ENCODE results near the gene ATF2. TPM values are rescaled to one million over a fixed set of nuclear protein-coding genes. Genes with fewer than 3 reads are reported as not detected.
A peak's percentile ranks its signal among the peaks of the same experiment; 100 is the strongest.

ATF2 gene
- polyA plus RNA-seq, 3 donors = 17.4 to 24.0 (median 22.1) TPM

GRCh38 chr2:175168564-175168945, 552 bp upstream of the ATF2 start:
- peaks cover 23% of the 10 kb centered on the region for H4K20me1 ChIP-seq (ENCODE audit: insufficient read depth, low read length)
- peak overlapping the region; percentile 86 for H3K4me2 ChIP-seq (replicated peaks; ENCODE audit: extremely low read depth, low read length, poor library complexity, severe bottlenecking)
- H3K27me3 ChIP-seq (ENCODE audit: control insufficient read depth in 2 of 2, insufficient read depth in 2 of 2, low read length in 2 of 2) = no peaks in the 10 kb centered on the region
- H3K27me3 Mint-ChIP-seq (ENCODE audit: low read depth in 3 of 3) = no peaks in the 10 kb centered on the region
- no peaks in the 10 kb centered on the region for H3K9me3 Mint-ChIP-seq
- peak overlapping the region; percentile 91 to 94 for H3K27ac ChIP-seq (ENCODE audit: low read depth in 1 of 2, low read length in 2 of 2)
- peaks cover 0 to 7% of the 10 kb centered on the region in 2 donors for H3K36me3 ChIP-seq (replicated peaks in 1 of 2; ENCODE audit: control insufficient read depth in 1 of 2, insufficient read depth in 2 of 2, low read length in 2 of 2)
- H2AFZ ChIP-seq (ENCODE audit: insufficient read depth, low read depth, low read length, poor library complexity, severe bottlenecking) = peak overlapping the region; percentile 91
- peak overlapping the region; percentile 82 to 96 (median 88) for H3K4me3 ChIP-seq (replicated peaks in 1 of 3; ENCODE audit: low read depth in 2 of 3, low read length in 3 of 3)
- H3K27ac Mint-ChIP-seq = peak overlapping the region; percentile 98 to 100 (median 99)
- peak overlapping the region; percentile 100 for H3K4me3 Mint-ChIP-seq
- 0% methylated on average over 6 of the region's 11 CpGs for WGBS (ENCODE audit: insufficient coverage)
- H3K36me3 Mint-ChIP-seq = peaks cover 9 to 15% of the 10 kb centered on the region in 2 donors
- peaks cover 8 to 27% of the 10 kb centered on the region in 2 donors for H3K4me1 ChIP-seq (ENCODE audit: control insufficient read depth in 1 of 2, insufficient read depth in 2 of 2, low read length in 2 of 2)
- intact Hi-C loops (cut with micrococcal nuclease) = no loop called here
- peaks cover 44% of the 10 kb centered on the region for H3K79me2 ChIP-seq (ENCODE audit: insufficient read depth, low read length)
- no peak for DNase-seq
- H3K9ac ChIP-seq (ENCODE audit: insufficient read depth, low read length, poor library complexity, severe bottlenecking) = peak overlapping the region; percentile 91
- TF ChIP-seq CTCF (IDR thresholded peaks at IDR 0.05) = no peak
- H3K9me3 ChIP-seq (replicated peaks in 1 of 2; ENCODE audit: control insufficient read depth in 1 of 2, insufficient read depth in 1 of 2, low read length in 2 of 2) = no peaks in the 10 kb centered on the region
- peaks cover 21% of the 10 kb centered on the region for H3K4me1 Mint-ChIP-seq

- Histone ChIP-seq H4K20me1 (ENCODE audit: insufficient read depth, low read length) (peaks cover 29% of the 10 kb centered on the region), H3K36me3 (replicated peaks in 1 of 2; ENCODE audit: control insufficient read depth in 1 of 2, insufficient read depth in 2 of 2, low read length in 2 of 2) (no peaks in the 10 kb centered on the region), H3K4me2 (replicated peaks; ENCODE audit: extremely low read depth, low read length, poor library complexity, severe bottlenecking) (peak overlapping the region; percentile 86), H3K27me3 (ENCODE audit: control insufficient read depth in 2 of 2, insufficient read depth in 2 of 2, low read length in 2 of 2) (no peaks in the 10 kb centered on the region), H3K9ac (ENCODE audit: insufficient read depth, low read length, poor library complexity, severe bottlenecking) (peak overlapping the region; percentile 91), H3K4me3 (replicated peaks in 1 of 3; ENCODE audit: low read depth in 2 of 3, low read length in 3 of 3) (peak overlapping the region; percentile 82 to 96 (median 88)), H3K4me1 (ENCODE audit: control insufficient read depth in 1 of 2, insufficient read depth in 2 of 2, low read length in 2 of 2) (peaks cover 8 to 27% of the 10 kb centered on the region in 2 donors), H3K27ac (ENCODE audit: low read depth in 1 of 2, low read length in 2 of 2) (peak overlapping the region; percentile 91 to 94), H3K9me3 (replicated peaks in 1 of 2; ENCODE audit: control insufficient read depth in 1 of 2, insufficient read depth in 1 of 2, low read length in 2 of 2) (no peaks in the 10 kb centered on the region), H3K79me2 (ENCODE audit: insufficient read depth, low read length) (peaks cover 55% of the 10 kb centered on the region), H2AFZ (ENCODE audit: insufficient read depth, low read depth, low read length, poor library complexity, severe bottlenecking) (peak overlapping the region; percentile 91)
- Mint-ChIP-seq H3K4me1 (peaks cover 21% of the 10 kb centered on the region), H3K4me3 (peak overlapping the region; percentile 100), H3K27me3 (ENCODE audit: low read depth in 3 of 3) (no peaks in the 10 kb centered on the region), H3K36me3 (peaks cover under 1 to 8% of the 10 kb centered on the region in 2 donors), H3K9me3 (no peaks in the 10 kb centered on the region), H3K27ac (peak overlapping the region; percentile 98 to 100 (median 99))
- no peak for TF ChIP-seq CTCF (IDR thresholded peaks at IDR 0.05)
- WGBS (ENCODE audit: insufficient coverage) = 0% methylated on average over 2 of the region's 32 CpGs
- intact Hi-C loops (cut with micrococcal nuclease) = no loop called here
- no peak for DNase-seq
Measured at GRCh38 chr2:175167076-175167791, 769 bp downstream of the ATF2 start.
